Measurements from ENCODE around the gene MOGAT3.

The MOGAT3 gene

DNA sequence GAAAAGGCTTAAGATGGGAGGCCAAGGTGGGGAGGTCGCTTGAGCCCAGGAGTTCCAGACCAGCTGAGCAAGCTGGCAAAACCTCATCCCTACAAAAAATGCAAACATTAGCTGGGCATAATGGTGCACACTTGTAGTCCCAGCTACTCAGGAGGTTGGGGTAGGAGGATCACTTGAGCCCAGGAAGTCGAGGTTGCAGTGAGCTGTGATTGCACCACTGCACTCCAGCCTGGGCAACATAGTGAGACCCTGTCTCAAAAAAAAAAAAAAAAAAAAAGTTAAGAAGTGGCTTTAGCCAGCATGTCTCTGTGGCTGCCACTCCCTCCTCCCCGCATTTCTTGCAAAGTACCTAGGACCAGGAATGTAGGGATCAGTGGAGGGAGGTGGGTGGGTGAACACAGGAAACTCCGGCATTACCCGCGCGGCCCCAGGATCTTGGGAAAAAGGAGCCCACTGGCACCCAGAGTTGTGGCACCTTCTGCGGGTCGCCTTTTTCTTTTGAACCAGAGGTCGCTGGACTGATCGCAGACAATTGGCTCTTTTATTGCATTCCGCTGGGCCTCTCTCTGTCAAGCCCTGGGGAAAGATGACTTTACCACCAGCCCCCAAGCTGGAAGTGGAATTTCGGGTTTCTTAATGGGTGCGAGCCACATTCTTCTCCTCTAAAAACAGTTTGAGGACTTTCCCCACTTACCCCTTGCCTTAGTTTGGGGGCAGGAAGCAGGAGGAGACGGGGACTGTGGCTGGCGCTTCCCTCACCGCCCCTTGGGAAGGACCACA lies 39.0 kb downstream of the MOGAT3 start:
- no peak overlapping the region for H3K4me3 ChIP-seq (ENCODE audit: low read depth, low read length)
- TF ChIP-seq, protein P1, sequence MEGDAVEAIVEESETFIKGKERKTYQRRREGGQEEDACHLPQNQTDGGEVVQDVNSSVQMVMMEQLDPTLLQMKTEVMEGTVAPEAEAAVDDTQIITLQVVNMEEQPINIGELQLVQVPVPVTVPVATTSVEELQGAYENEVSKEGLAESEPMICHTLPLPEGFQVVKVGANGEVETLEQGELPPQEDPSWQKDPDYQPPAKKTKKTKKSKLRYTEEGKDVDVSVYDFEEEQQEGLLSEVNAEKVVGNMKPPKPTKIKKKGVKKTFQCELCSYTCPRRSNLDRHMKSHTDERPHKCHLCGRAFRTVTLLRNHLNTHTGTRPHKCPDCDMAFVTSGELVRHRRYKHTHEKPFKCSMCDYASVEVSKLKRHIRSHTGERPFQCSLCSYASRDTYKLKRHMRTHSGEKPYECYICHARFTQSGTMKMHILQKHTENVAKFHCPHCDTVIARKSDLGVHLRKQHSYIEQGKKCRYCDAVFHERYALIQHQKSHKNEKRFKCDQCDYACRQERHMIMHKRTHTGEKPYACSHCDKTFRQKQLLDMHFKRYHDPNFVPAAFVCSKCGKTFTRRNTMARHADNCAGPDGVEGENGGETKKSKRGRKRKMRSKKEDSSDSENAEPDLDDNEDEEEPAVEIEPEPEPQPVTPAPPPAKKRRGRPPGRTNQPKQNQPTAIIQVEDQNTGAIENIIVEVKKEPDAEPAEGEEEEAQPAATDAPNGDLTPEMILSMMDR (IDR thresholded peaks at IDR 0.05; ENCODE audit: low read depth, low read length), result no peak

- H3K4me3 ChIP-seq (ENCODE audit: low read depth, low read length), result no peak overlapping the region
- TF ChIP-seq, protein P1 (IDR thresholded peaks at IDR 0.05; ENCODE audit: low read depth, low read length), result no peak
Observed at GRCh38 chr7:101160910-101161309, 39.9 kb downstream of the MOGAT3 start.

- TF ChIP-seq, protein P1 (IDR thresholded peaks at IDR 0.05; ENCODE audit: low read depth, low read length), result no peak
- H3K4me3 ChIP-seq (ENCODE audit: low read depth, low read length), result no peak overlapping the region
Observed at GRCh38 chr7:101159696-101160674, 40.9 kb downstream of the MOGAT3 start.

DNA sequence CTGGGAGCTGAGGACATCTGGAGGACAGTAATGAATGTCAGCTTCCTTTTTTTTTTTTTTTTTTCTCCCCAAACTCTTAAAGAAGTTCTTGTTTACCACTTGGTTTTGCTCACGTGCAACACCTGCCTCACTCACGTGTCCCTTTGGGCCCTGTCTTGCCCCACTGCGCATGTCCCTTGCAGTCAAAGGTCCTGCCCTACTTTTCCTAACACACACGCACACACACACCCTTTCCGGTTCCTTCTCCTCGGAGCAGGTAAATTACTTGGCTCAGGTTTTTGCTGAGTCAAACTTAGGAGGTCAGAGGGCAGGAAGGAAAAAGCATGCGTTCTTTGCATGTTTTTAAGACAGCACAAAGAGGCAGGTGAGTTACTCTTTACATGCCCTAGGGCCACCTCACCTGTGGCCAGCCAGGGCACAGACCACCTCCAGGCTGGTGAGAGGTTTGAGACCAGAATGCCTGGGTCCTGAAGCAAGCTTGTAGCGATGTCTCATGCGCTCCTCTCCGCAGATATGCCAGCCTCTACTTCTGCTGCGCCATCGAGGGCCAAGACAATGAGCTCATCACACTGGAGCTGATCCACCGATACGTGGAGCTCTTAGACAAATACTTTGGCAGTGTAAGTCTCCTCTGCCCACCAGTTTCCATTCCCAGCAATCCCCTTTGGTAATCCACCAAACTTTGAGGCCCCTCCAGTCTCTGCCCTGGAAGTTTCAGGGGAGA lies 43.8 kb downstream of the MOGAT3 start:
- H3K4me3 ChIP-seq (ENCODE audit: low read depth, low read length), result no peak overlapping the region
- TF ChIP-seq, protein P1 (IDR thresholded peaks at IDR 0.05; ENCODE audit: low read depth, low read length), result no peak

GRCh38 chr7:101156277-101156676 lies 44.6 kb downstream of the MOGAT3 start:
- TF ChIP-seq, protein P1 (IDR thresholded peaks at IDR 0.05; ENCODE audit: low read depth, low read length), result peak; percentile 13; the same call in 1 of the 2 replicates
- H3K4me3 ChIP-seq (ENCODE audit: low read depth, low read length), result no peak overlapping the region

DNA sequence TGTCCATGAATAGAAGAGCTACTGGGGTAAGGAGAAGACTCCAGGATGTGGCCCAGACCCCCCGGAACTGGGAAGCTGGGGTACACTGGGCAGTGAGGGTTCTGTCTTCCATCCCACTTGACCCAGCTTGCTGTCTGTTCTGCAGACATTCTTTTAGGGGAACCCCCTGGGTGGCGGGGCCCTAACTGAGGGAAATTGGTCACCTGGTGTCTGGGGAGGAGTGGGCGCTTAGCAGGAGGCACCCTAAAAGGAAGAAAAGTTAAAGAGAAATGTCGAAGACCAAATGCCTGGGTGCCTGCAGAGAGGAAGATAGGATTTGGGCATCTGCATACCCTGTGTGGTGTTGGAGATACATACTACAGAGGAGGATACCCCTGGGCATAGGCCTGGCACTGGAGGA lies 45.5 kb downstream of the MOGAT3 start:
- H3K4me3 ChIP-seq (ENCODE audit: low read depth, low read length), result peak overlapping the region; percentile 88
- TF ChIP-seq, protein P1 (IDR thresholded peaks at IDR 0.05; ENCODE audit: low read depth, low read length), result no peak
